ENCODE measurements around the gene LRRK1.

- TF ChIP-seq CTCF (IDR thresholded peaks at IDR 0.05) (no peak), POLR2A (IDR thresholded peaks at IDR 0.05; ENCODE audit: low read length) (no peak), REST (IDR thresholded peaks at IDR 0.05) (no peak), MYC (IDR thresholded peaks at IDR 0.05; ENCODE audit: borderline replicate concordance, low read length) (no peak)
Measured at GRCh38 chr15:100901296-100901695, 17.9 kb upstream of the LRRK1 start.

Data from A549 (cell line).